T-helper 1 cell treated with Interleukin-12 subunit alpha and Interleukin-12 subunit beta and Interleukin-4 antibody, amounts not matched to agents 30 ng/mL and 1 ng/mL, for 36 hours (primary cell): ENCODE data around the gene OR8D2. TPM values are rescaled to one million over a fixed set of nuclear protein-coding genes. Genes with fewer than 3 reads are reported as not detected.

Experiments used
- intact Hi-C: fragments of 100-400 bp; cut with micrococcal nuclease; formaldehyde crosslinking; loops from one replicate; pipeline ENCODE4 v1.15.1; 2024
- total RNA-seq: library from RNA; stranded (reverse); gene quantifications from 2 replicates; pipeline ENCODE4 v1.2.3, GENCODE V29; 2022

Gene OR8D2
- total RNA-seq = not detected in 2 replicates

DNA sequence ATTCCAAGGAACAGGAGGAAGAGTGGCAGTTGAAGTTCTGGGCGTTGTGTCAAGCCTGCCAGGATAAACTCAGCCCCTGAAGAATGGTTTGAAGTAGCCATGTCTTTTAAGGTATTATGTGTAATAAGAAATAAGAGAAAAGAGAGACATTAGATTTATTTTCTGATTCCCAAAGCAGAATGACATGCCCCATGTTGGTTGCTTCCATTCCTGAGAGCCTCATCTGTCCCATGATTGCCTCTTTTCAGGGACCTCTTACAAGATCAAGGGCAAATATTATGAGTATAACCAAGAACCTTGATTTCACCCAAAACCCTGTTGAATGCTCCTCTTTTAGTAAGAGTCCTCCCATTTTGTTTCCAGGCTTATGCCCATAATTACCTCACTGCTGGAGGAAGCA, at the start of gene OR8D2:
TSS of gene OR8D2 (minus strand) at position 101 of the 400 bp plus-strand sequence. CDS start at position 101, 0 bp downstream.
- intact Hi-C loops = no loop called here

DNA sequence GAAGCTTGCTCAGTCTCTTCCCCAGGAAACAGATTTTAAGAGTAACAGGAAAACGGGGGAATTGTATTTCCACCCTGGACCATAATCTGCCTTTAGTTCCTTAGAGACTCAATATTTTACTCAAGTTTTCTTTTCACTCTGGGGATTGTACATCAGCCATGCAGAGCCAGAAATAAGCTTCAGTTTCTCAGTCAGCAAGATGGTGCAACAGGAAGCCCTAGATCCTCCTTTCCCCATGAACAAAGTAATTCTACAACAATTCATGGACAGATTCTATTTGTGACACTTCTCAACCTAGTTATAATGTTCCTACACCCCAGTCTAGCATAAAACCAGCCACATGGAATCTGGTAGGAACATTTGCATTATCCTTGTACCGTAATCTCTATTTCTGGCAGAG, 39.6 kb upstream of the OR8D2 start:
- intact Hi-C loops = no loop called here

DNA sequence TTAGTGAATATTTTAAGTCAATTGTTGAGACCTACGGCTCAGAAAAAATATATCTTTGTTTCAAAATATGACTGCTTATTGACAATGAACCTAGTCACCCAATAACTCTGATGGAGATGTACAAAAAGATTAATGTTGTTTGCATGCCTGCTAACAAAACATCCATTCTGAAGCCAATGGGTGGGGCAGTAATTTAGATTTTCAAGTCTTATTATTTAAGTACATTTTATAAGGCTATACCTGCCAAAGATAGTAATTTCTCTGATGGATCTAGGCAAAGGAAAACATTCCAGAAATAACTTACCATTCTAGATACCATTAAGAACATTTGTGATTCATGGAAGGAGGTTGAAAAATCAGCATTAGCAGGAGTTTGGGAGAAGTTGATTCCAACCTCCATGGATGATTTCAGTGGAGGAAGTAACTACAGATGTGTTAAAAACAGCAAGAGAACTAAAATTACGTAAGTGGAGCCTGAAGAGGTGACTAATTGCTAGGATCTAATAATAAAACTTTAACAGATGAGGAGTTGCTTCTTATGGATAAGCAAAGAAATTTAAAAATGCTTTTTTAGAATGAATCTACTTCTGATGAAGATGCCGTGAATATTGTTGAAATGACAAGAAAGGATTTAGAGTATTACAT, 26.4 kb upstream of the OR8D2 start:
- intact Hi-C loops = no loop called here

GRCh38 chr11:124344346-124344745, 24.3 kb upstream of the OR8D2 start:
- intact Hi-C loops = no loop called here

GRCh38 chr11:124340142-124340447, 20.1 kb upstream of the OR8D2 start:
- intact Hi-C loops = no loop called here

- intact Hi-C loops = no loop called here
Measured at GRCh38 chr11:124339396-124340141, 19.6 kb upstream of the OR8D2 start.

DNA sequence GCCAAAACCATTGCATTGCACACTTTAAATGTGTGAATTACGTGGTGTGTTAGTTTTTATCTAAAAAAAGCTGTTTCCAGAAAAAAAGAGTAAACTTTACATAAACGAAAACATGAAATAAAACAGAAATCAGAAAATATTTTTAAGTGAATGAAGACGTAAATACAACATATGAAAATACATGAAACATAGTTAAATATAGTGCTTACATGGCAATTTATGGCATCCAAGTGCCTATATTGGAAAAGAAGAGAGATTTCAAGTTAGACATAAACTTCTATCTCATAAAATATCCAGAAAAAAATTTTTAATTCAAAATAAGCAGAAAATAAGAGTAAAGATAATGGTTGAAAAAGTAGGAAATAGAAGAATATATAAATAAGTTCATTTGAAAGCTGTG, 11.9 kb upstream of the OR8D2 start:
- intact Hi-C loops = no loop called here

- intact Hi-C loops = no loop called here
Measured at GRCh38 chr11:124329787-124330478, 9.9 kb upstream of the OR8D2 start.

DNA sequence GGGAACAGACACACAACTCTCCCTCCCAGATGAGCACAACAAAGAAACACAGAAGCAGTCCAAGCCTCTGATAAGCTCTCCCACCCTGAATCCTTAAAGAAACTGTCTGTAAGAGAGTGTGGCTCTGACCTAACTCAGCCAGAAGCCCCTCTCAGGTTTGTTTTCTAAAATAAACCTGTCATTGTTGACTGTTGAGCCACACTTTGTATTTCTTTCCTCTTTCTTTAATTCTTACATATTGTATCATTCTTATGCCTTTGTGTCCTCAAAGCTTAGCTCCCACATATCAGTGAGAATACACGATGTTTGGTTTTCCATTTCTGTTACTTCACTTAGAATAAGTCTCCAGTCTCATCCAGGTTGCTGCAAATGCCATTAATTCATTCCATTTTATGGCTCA, 7.8 kb upstream of the OR8D2 start:
- intact Hi-C loops = no loop called here

DNA sequence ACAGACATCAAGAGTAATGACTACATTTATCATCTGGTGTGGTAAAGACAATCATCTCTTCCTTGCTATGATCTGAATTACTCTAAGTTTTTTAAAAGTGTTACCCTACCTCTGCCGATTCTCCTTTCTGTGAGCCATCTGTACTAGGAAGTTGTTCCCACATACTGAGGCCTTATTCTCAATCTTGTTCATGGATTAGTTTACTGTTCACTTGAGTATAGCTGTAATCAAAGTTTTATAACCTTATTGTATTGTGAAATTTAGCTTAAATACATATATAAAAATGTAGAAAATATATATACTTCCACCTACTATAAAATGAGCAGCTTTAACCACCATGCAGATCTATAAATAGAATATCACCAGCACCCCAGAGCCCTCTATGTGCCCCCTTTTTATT, 2.4 kb upstream of the OR8D2 start:
- intact Hi-C loops = no loop called here

DNA sequence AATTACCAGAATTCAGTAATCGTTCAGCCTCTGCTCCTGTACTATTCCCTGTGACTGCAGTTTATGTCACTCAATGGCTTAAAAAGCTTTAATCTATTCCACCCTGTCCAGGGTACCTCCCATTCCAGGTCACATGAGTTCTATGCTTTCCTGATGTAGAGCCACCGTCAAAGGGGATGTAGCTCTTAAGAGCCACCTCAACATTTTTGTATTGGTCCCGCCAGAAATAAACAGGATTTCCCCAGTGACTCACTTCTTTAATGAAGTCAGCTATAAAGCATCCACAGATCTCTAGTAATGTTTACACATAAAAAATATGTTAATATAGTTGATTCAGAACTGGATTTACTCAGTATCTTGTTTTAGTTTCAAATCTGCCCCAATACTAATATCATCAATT, 4.9 kb downstream of the OR8D2 start:
- intact Hi-C loops = no loop called here

- intact Hi-C loops = no loop called here
Measured at GRCh38 chr11:124313849-124314248, 6.1 kb downstream of the OR8D2 start, which contains the start of gene OR8D1. OR8D1 (minus strand) TSS chr11:124313949; CDS start chr11:124310766, 3,183 bp downstream.

DNA sequence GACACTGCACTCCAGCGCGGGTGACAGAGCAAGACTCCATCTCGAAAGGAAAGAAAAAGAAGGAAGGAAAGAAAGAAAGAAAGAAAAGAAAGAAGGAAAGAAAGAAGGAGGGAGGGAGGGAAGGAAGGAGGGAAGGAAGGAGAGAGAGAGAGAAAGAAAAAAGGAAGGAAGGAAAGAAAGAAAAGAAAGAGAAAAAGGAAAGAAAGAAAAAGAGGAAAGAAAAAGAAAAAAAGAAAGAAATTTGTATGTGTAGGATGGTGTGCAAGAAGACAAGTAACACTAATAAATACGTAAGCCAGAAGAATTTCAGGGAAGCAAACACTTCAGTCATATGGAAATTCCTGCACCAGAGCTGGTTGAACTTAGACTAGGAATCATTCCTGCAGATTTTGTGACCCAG, 6.9 kb downstream of the OR8D2 start:
- intact Hi-C loops = no loop called here

- intact Hi-C loops = no loop called here
Measured at GRCh38 chr11:124311670-124312069, 8.3 kb downstream of the OR8D2 start.

GRCh38 chr11:124311269-124311668, 8.7 kb downstream of the OR8D2 start:
- intact Hi-C loops = no loop called here

- intact Hi-C loops = no loop called here
Measured at GRCh38 chr11:124310721-124311120, 9.3 kb downstream of the OR8D2 start.

- intact Hi-C loops = no loop called here
Measured at GRCh38 chr11:124307093-124307492, 12.9 kb downstream of the OR8D2 start.

GRCh38 chr11:124302347-124303125, 17.5 kb downstream of the OR8D2 start:
- intact Hi-C loops = no loop called here

- intact Hi-C loops = no loop called here
Measured at GRCh38 chr11:124301548-124301947, 18.4 kb downstream of the OR8D2 start.

GRCh38 chr11:124297921-124298320, 22.1 kb downstream of the OR8D2 start:
- intact Hi-C loops = no loop called here

- intact Hi-C loops = no loop called here
Measured at GRCh38 chr11:124296016-124296415, 24.0 kb downstream of the OR8D2 start.

- intact Hi-C loops = no loop called here
Measured at GRCh38 chr11:124294687-124295086, 25.3 kb downstream of the OR8D2 start.
